ENCODE results near the gene HMGCLL1. TPM values are rescaled to one million over a fixed set of nuclear protein-coding genes. Genes with fewer than 3 reads are reported as not detected.

Gene HMGCLL1
- total and polyA plus RNA-seq, 4 donors: 0.24 to 0.93 (median 0.66) TPM

GRCh38 chr6:55388211-55388610 is 190.8 kb downstream of the HMGCLL1 start:
- Histone ChIP-seq H3K4me3 (ENCODE audit: low read depth in 1 of 3, low read length in 3 of 3) (no peak overlapping the region), H3K9ac (ENCODE audit: low read depth in 1 of 2, low read length in 2 of 2) (no peak overlapping the region), H3K9me3 (ENCODE audit: control insufficient read depth in 4 of 4, low read length in 3 of 4) (no peaks in the 10 kb centered on the region), H3K36me3 (ENCODE audit: control insufficient read depth in 4 of 4, insufficient read depth in 3 of 4, low read depth in 1 of 4, low read length in 3 of 4) (no peaks in the 10 kb centered on the region), H3K27ac (ENCODE audit: low read depth in 1 of 2, low read length in 2 of 2) (no peak overlapping the region), H3K4me1 (ENCODE audit: control insufficient read depth in 4 of 4, insufficient read depth in 4 of 4, low read length in 3 of 4) (no peaks in the 10 kb centered on the region), H3K27me3 (ENCODE audit: control insufficient read depth in 4 of 4, insufficient read depth in 4 of 4, low read length in 3 of 4) (peaks cover 0 to 3% (median 0%) of the 10 kb centered on the region in 4 donors)
- no peak for DNase-seq (ENCODE audit: low spot score)
- TF ChIP-seq HNF4G (IDR thresholded peaks at IDR 0.05) (no peak), FOXA1 (IDR thresholded peaks at IDR 0.05) (no peak), CTCF (IDR thresholded peaks at IDR 0.05; ENCODE audit: low read depth, low read length, missing input control) (no peak), FOXA2 (IDR thresholded peaks at IDR 0.05) (no peak), SP1 (IDR thresholded peaks at IDR 0.05) (no peak), MAX (IDR thresholded peaks at IDR 0.05) (no peak), EGR1 (IDR thresholded peaks at IDR 0.05; ENCODE audit: low read depth in 2 of 2) (no peak), REST (IDR thresholded peaks at IDR 0.05) (no peak), RAD21 (IDR thresholded peaks at IDR 0.05) (no peak), RXRA (IDR thresholded peaks at IDR 0.05) (no peak), GABPA (IDR thresholded peaks at IDR 0.05 in 1 of 2, conservative IDR thresholded peaks at IDR 0.05 in 1 of 2) (no peak), NR2F2 (IDR thresholded peaks at IDR 0.05) (no peak), YY1 (IDR thresholded peaks at IDR 0.05) (no peak), JUND (IDR thresholded peaks at IDR 0.05) (no peak), ATF3 (IDR thresholded peaks at IDR 0.05) (no peak), HNF4A (conservative IDR thresholded peaks at IDR 0.05) (no peak)
- WGBS: 82% methylated on average over 3 of the region's 3 CpGs
